ENCODE measurements around the gene MEGF11.

- no peak for TF ChIP-seq ZNF274 (IDR thresholded peaks at IDR 0.05; ENCODE audit: low read depth, low read length)
- no peak for TF ChIP-seq YY1 (IDR thresholded peaks at IDR 0.05; ENCODE audit: insufficient read depth, insufficient read length)
These were observed 267.1 kb downstream of the MEGF11 start for GRCh38 chr15:65986416-65986815.
